Right atrium auricular region (tissue), 2 donors: Measurements from ENCODE around the gene RPL3. TPM values are rescaled to one million over a fixed set of nuclear protein-coding genes. Genes with fewer than 3 reads are reported as not detected.
"Not testable (repeated sequence)": the region's sequence is repeated elsewhere in the genome, so short reads cannot be mapped to it uniquely, and the experiment has no call there.

ENCODE experiments used
- DNase-seq: peaks from one replicate; pipeline ENCODE4 v3.0.0-alpha.2; 2019; ENCODE audit warnings: low spot score
- H3K27ac ChIP-seq, 2 donors: fragments of 200-600 bp; sonication (generic); 1 replicate in 1 of 2; 2 replicates in 1 of 2; pipeline ENCODE4 v1.5.1; 2016 to 2019
- H3K27me3 ChIP-seq, 2 donors: fragments of 200-600 bp; sonication (generic); one replicate each; pipeline versions ENCODE4 v1.5.1 to v1.6.0; 2017 to 2019
- H3K36me3 ChIP-seq: fragments of 200-600 bp; sonication (generic); one replicate; pipeline ENCODE4 v1.5.1; 2016
- H3K4me1 ChIP-seq, 2 donors: fragments of 200-600 bp; sonication (generic); one replicate each; pipeline versions ENCODE4 v1.5.1 to v1.6.0; 2017 to 2019
- H3K4me3 ChIP-seq, 2 donors: fragments of 200-600 bp; sonication (generic); 1 replicate in 1 of 2; 2 replicates in 1 of 2; pipeline ENCODE4 v1.5.1; 2017 to 2019; ENCODE audit warnings: mild to moderate bottlenecking in 1 of 2, moderate library complexity in 1 of 2
- H3K9me3 ChIP-seq, 2 donors: fragments of 200-600 bp; sonication (generic); one replicate each; pipeline ENCODE4 v1.5.1; 2019
- total RNA-seq, 2 donors: library from RNA; depleted of rRNA; stranded (reverse); fragments of >200 nt; gene quantifications; one replicate each; pipeline ENCODE4 v1.1.0, GENCODE V29; 2016
- TF ChIP-seq, protein P1 (sequence below), 2 donors: fragments of 200-600 bp; sonication (generic); IDR thresholded peaks; one replicate each; pipeline ENCODE4 v1.5.1; 2019; ENCODE audit warnings: antibody characterized with exemption in 2 of 2

The RPL3 gene
- total RNA-seq, 2 donors from 2014 or later, result 440 to 1,190 TPM

DNA sequence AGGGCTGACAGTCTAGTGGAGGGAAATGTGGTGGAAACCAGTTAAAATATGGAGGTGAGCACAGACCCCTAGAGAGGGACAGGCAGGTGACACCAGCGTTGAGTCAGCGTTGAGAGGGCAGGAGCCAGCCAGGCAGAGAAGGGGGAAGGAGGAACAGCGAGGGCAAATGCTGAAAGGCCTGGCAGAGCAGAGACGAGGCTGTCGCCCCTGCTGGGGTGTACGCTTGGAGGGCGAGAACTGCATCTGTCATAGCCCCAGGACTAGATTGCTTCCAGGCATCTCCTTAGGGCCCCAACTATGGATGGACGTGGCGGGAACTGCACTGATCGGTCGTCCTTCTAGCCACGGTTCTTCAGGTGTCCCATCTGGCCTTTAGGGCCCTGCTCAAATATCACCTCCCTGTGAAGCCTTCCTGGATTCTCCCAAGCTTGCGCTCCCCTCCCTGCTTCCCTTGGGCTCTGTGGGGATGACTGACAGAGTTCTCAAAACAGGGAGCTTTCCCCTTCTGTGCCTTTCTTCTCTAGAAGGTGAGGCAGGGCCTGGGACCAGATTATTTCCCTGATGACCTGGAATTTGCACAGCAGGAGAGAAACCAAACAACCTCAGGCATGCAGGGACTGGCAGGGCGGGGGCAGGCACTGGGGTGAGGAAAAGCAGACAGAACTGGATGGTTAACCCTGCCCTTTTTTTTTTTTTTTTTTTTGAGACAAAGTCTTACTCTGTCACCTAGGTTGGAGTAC lies 41.4 kb upstream of the RPL3 start:
- no peaks in the 10 kb centered on the region for H3K36me3 ChIP-seq
- no peak for DNase-seq
- H3K9me3 ChIP-seq, result no peaks in the 10 kb centered on the region
- TF ChIP-seq, protein P1, sequence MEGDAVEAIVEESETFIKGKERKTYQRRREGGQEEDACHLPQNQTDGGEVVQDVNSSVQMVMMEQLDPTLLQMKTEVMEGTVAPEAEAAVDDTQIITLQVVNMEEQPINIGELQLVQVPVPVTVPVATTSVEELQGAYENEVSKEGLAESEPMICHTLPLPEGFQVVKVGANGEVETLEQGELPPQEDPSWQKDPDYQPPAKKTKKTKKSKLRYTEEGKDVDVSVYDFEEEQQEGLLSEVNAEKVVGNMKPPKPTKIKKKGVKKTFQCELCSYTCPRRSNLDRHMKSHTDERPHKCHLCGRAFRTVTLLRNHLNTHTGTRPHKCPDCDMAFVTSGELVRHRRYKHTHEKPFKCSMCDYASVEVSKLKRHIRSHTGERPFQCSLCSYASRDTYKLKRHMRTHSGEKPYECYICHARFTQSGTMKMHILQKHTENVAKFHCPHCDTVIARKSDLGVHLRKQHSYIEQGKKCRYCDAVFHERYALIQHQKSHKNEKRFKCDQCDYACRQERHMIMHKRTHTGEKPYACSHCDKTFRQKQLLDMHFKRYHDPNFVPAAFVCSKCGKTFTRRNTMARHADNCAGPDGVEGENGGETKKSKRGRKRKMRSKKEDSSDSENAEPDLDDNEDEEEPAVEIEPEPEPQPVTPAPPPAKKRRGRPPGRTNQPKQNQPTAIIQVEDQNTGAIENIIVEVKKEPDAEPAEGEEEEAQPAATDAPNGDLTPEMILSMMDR (IDR thresholded peaks at IDR 0.05), result no peak
- H3K4me1 ChIP-seq, result peaks cover 0 to 33% of the 10 kb centered on the region in 2 donors
- H3K27me3 ChIP-seq, result no peaks in the 10 kb centered on the region
- H3K27ac ChIP-seq, result no peak overlapping the region
- no peak overlapping the region for H3K4me3 ChIP-seq

DNA sequence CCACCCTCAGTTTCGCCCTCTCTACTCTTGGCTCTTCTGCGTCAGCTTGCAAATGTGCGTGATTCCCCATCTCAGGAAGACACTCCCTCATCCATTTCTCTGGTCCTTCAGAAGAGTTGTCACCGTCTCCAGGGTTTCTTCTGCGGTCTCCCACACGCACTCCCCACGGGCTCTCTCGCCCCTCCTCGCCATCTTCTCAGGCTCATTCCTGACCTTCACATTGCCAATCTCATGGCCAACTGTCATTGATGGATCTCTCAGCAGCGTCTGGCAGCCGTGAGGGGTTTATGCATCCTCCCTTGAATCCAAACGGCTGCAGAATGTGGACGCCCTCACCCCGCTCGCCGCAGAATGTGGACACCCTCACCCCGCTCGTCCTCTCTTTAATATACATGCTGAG lies 40.8 kb upstream of the RPL3 start:
- no peak overlapping the region for H3K27ac ChIP-seq
- no peaks in the 10 kb centered on the region for H3K36me3 ChIP-seq
- no peaks in the 10 kb centered on the region for H3K9me3 ChIP-seq
- DNase-seq, result no peak
- TF ChIP-seq, protein P1 (IDR thresholded peaks at IDR 0.05), result no peak
- no peak overlapping the region for H3K4me3 ChIP-seq
- peaks cover 0 to 30% of the 10 kb centered on the region in 2 donors for H3K4me1 ChIP-seq
- H3K27me3 ChIP-seq, result no peaks in the 10 kb centered on the region

DNA sequence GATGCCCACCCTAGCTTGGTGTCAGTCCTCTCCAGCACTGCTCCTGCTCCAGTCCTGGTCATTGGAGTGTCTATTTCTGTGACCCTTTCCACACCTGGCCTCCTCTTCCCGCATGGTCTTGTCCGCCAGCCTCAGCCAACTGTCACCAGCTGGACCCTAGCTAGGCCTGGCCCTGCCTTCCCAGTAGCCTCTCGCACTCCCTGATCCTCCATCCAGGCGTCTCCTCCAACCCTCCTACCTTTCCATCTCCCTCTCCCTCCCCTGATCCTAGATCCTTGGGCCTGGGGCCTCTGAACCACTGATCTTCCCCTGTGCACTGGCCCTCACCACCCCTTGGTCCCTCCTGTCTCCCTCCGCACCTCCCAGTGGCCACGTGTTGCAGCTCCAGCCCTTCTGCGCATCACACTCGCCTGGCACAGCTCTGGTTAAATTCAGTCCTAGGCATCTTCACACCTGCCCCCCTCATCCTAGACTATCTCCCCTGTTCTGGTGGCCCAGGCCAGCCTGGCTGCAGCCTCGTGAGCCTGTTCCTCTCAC lies 40.3 kb upstream of the RPL3 start:
- Histone ChIP-seq H3K4me3 (no peak overlapping the region), H3K36me3 (no peaks in the 10 kb centered on the region), H3K27me3 (no peaks in the 10 kb centered on the region), H3K27ac (no peak overlapping the region), H3K4me1 (peaks cover 0 to 25% of the 10 kb centered on the region in 2 donors), H3K9me3 (no peaks in the 10 kb centered on the region)
- no peak for DNase-seq
- TF ChIP-seq, protein P1 (IDR thresholded peaks at IDR 0.05), result no peak

DNA sequence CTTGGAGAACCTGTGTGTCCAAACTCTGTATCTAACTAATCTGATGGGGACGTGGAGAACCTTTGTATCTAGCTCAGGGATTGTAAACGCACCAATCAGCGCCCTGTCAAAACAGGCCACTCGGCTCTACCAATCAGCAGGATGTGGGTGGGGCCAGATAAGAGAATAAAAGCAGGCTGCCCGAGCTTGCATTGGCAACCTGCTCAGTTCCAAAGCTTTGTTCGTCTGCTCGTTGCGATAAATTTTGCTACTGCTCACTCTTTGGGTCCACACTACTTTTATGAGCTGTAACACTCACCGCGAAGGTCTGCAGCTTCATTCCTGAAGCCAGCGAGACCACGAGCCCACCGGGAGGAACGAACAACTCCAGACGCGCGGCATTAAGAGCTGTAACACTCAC lies 38.8 kb upstream of the RPL3 start:
- not testable (repeated sequence) for H3K9me3 ChIP-seq, H3K27me3 ChIP-seq, H3K4me1 ChIP-seq, H3K27ac ChIP-seq, DNase-seq, H3K4me3 ChIP-seq, H3K36me3 ChIP-seq

DNA sequence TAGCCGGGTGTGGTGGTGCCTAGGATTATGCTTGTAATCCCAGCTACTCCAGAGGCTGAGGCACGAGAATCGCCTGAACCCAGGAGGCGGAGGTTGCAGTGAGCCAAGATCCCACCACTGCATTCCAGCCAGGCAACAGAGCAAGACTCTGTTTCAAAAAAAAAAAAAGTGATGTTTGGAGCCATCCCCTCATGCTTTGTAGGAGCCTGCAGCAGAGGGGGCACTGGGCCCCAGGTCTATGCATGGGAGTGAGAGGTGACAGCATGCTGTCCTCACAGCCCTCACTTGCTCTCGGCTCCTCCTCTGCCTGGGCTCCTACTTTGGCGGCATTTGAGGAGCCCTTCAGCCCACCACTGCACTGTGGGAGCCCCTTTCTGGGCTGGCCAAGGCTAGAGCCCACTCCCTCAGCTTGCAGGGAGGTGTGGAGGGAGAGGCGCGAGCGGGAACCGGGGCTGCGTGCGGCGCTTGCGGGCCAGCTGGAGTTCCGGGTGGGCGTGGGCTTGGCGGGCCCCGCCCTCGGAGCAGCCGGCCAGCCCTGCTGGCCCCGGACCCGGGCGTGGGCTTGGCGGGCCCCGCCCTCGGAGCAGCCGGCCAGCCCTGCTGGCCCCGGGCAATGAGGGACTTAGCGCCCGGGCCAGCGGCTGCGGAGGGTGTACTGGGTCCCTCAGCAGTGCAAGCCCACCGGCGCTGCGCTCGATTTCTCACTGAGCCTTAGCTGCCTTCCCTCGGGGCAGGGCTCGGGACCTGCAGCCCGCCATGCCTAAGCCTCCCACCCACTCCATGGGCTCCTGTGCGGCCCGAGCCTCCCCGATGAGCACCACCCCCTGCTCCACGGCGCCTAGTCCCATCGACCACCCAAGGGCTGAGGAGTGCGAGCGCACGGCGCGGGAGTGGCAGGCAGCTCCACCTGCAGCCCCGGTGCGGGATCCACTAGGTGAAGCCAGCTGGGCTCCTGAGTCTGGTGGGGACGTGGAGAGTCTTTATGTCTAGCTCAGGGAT lies 38.0 kb upstream of the RPL3 start:
- not testable (repeated sequence) for H3K4me1 ChIP-seq, H3K36me3 ChIP-seq, H3K4me3 ChIP-seq, H3K27ac ChIP-seq, DNase-seq, H3K9me3 ChIP-seq, H3K27me3 ChIP-seq

DNA sequence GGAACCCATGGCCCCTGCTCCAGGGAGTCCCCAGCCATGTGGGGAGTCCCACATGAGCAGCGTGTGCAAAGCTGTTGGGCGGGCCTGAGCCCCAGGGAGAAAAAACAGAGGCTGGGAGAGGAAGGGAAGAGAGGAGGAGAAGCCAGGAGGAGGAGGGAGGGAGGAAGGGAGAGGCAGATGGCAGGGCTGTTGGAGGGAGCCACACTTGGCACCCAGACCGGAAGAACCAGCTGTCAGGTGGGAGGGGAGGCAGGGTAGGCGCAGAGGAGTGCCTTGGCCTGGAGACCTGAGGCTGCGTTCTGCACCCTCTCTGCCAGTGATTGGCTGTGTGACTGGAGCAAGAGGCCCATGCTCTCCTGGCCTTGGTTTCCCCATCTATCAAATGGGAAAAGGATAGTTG lies 37.0 kb upstream of the RPL3 start:
- H3K4me1 ChIP-seq, result no peaks in the 10 kb centered on the region
- TF ChIP-seq, protein P1 (IDR thresholded peaks at IDR 0.05), result no peak
- no peaks in the 10 kb centered on the region for H3K36me3 ChIP-seq
- H3K27me3 ChIP-seq, result no peaks in the 10 kb centered on the region
- H3K27ac ChIP-seq, result no peak overlapping the region
- DNase-seq, result no peak
- H3K9me3 ChIP-seq, result no peaks in the 10 kb centered on the region
- no peak overlapping the region for H3K4me3 ChIP-seq

DNA sequence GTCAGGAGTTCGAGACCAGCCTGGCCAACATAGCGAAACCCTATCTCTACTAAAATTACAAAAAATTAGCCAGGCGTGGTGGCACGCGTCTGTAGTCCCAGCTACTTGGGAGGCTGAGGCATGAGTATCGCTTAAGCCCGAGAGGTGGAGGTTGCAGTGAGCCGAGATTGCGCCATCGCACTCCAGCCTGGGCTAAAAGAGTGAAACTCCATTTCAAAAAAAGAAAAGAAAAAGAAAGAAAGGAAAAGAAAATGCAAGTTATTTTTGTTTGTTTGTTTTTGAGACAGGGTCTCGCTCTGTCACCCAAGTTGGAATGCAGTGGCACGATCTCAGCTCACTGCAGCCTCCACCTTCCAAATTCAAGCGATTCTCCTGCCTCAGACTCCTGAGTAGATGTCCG lies 36.4 kb upstream of the RPL3 start:
- H3K4me1 ChIP-seq, H3K27ac ChIP-seq, H3K36me3 ChIP-seq, DNase-seq, H3K9me3 ChIP-seq, H3K4me3 ChIP-seq, H3K27me3 ChIP-seq: not testable (repeated sequence)
